Liver (tissue), 9 donors: Measurements from ENCODE around the gene B4GALT1. TPM values are rescaled to one million over a fixed set of nuclear protein-coding genes. Genes with fewer than 3 reads are reported as not detected.

Experiments
- DNase-seq: peaks from one replicate; pipeline ENCODE4 v3.0.0-alpha.2; 2017; ENCODE audit warnings: low spot score
- H3K27ac ChIP-seq, 2 donors: one replicate each; pipeline ENCODE4 v1.7.0; 2013; ENCODE audit warnings: inconsistent platforms in 2 of 2, low read length in 2 of 2, control low read depth in 1 of 2, low read depth in 1 of 2, mild to moderate bottlenecking in 1 of 2
- H3K27me3 ChIP-seq, 4 donors: one replicate each; pipeline versions ENCODE4 v1.6.1 to v1.7.0; 2013; ENCODE audit warnings: low read length in 3 of 4, inconsistent platforms in 1 of 4, mild to moderate bottlenecking in 1 of 4, moderate library complexity in 1 of 4; ENCODE audit not compliant: control insufficient read depth in 4 of 4, insufficient read depth in 4 of 4
- H3K36me3 ChIP-seq, 4 donors: one replicate each; pipeline versions ENCODE4 v1.6.1 to v1.7.0; 2013; ENCODE audit warnings: low read length in 3 of 4, mild to moderate bottlenecking in 3 of 4, low read depth in 1 of 4, moderate library complexity in 1 of 4; ENCODE audit not compliant: control insufficient read depth in 4 of 4, insufficient read depth in 3 of 4
- H3K4me1 ChIP-seq, 4 donors: one replicate each; pipeline versions ENCODE4 v1.6.1 to v1.7.0; 2013; ENCODE audit warnings: low read length in 3 of 4, mild to moderate bottlenecking in 3 of 4, moderate library complexity in 1 of 4; ENCODE audit not compliant: control insufficient read depth in 4 of 4, insufficient read depth in 4 of 4
- H3K4me3 ChIP-seq, 3 donors: one replicate each; pipeline versions ENCODE4 v1.6.1 to v1.7.0; 2013; ENCODE audit warnings: low read length in 3 of 3, control low read depth in 1 of 3, low read depth in 1 of 3, mild to moderate bottlenecking in 1 of 3
- H3K9ac ChIP-seq, 2 donors: one replicate each; pipeline ENCODE4 v1.7.0; 2013; ENCODE audit warnings: low read length in 2 of 2, mild to moderate bottlenecking in 2 of 2, moderate library complexity in 2 of 2, control low read depth in 1 of 2, low read depth in 1 of 2
- H3K9me3 ChIP-seq, 4 donors: one replicate each; pipeline versions ENCODE4 v1.6.1 to v1.7.0; 2013; ENCODE audit warnings: low read length in 3 of 4; ENCODE audit not compliant: control insufficient read depth in 4 of 4
- ATF3 ChIP-seq: IDR thresholded peaks from 2 replicates; pipeline ENCODE4 v1.6.1; 2016; ENCODE audit warnings: antibody characterized with exemption
- CTCF ChIP-seq: fragments of 150-350 bp; IDR thresholded peaks from 2 replicates; pipeline ENCODE4 v1.5.1; 2017; ENCODE audit warnings: improper control_type of control experiment, low read depth, low read length; ENCODE audit not compliant: missing input control
- EGR1 ChIP-seq, 2 donors: IDR thresholded peaks; 2 replicates each; pipeline ENCODE4 v1.6.1; 2016 to 2018; ENCODE audit warnings: antibody characterized with exemption in 2 of 2, low read depth in 2 of 2
- FOXA1 ChIP-seq: IDR thresholded peaks from 2 replicates; pipeline ENCODE4 v1.6.1; 2016; ENCODE audit warnings: antibody characterized with exemption
- FOXA2 ChIP-seq: IDR thresholded peaks from 2 replicates; pipeline ENCODE4 v1.6.1; 2016; ENCODE audit warnings: antibody characterized with exemption
- GABPA ChIP-seq, 2 donors: IDR thresholded peaks in 1 of 2; conservative IDR thresholded peaks in 1 of 2; 2 replicates each; pipeline ENCODE4 v1.6.1; 2016; ENCODE audit warnings: antibody characterized with exemption in 2 of 2, mild to moderate bottlenecking in 1 of 2, moderate library complexity in 1 of 2
- HNF4A ChIP-seq, 2 donors: conservative IDR thresholded peaks; 2 replicates each; pipeline ENCODE4 v1.6.1; 2016; ENCODE audit warnings: antibody characterized with exemption in 2 of 2, mild to moderate bottlenecking in 2 of 2
- HNF4G ChIP-seq: IDR thresholded peaks from 2 replicates; pipeline ENCODE4 v1.6.1; 2016; ENCODE audit warnings: antibody characterized with exemption
- JUND ChIP-seq, 2 donors: IDR thresholded peaks; 2 replicates each; pipeline ENCODE4 v1.6.1; 2016; ENCODE audit warnings: antibody characterized with exemption in 2 of 2
- MAX ChIP-seq: IDR thresholded peaks from 2 replicates; pipeline ENCODE4 v1.6.1; 2016; ENCODE audit warnings: antibody characterized with exemption
- NR2F2 ChIP-seq: IDR thresholded peaks from 2 replicates; pipeline ENCODE4 v1.6.1; 2016; ENCODE audit warnings: antibody characterized with exemption
- RAD21 ChIP-seq, 2 donors: IDR thresholded peaks; 2 replicates each; pipeline ENCODE4 v1.6.1; 2016; ENCODE audit warnings: antibody characterized with exemption in 2 of 2, mild to moderate bottlenecking in 2 of 2
- REST ChIP-seq: IDR thresholded peaks from 2 replicates; pipeline ENCODE4 v1.6.1; 2016; ENCODE audit warnings: antibody characterized with exemption, mild to moderate bottlenecking
- RXRA ChIP-seq, 2 donors: IDR thresholded peaks; 2 replicates each; pipeline ENCODE4 v1.6.1; 2017 to 2018; ENCODE audit warnings: antibody characterized with exemption in 2 of 2, mild to moderate bottlenecking in 1 of 2
- SP1 ChIP-seq: IDR thresholded peaks from 2 replicates; pipeline ENCODE4 v1.6.1; 2018; ENCODE audit warnings: antibody characterized with exemption, mild to moderate bottlenecking
- TAF1 ChIP-seq: conservative IDR thresholded peaks from 2 replicates; pipeline ENCODE4 v1.6.1; 2016; ENCODE audit warnings: antibody characterized with exemption, mild to moderate bottlenecking
- YY1 ChIP-seq: IDR thresholded peaks from 2 replicates; pipeline ENCODE4 v1.6.1; 2016; ENCODE audit warnings: antibody characterized with exemption, mild to moderate bottlenecking
- WGBS: extraction: QIAGEN DNeasy Blood & Tissue Kit; methylation state at CpG from one replicate; pipeline ENCODE4 v1.1.7; 2013; 5-methylcytosine and 5-hydroxymethylcytosine counted together
- polyA plus RNA-seq, 2 donors: library from polyadenylated mRNA; stranded (reverse) in 1 of 2; unstranded in 1 of 2; fragments of 200-250 nt in 1 of 2; fragments of >200 nt in 1 of 2; fragmentation: Nextera tagmentation in 1 of 2; extraction: Ambion mirVana in 1 of 2; gene quantifications; one replicate each; pipeline versions ENCODE4 v1.2.1 to v1.2.3, GENCODE V29; 2013 to 2015
- total RNA-seq, 2 donors: library from RNA; depleted of rRNA; stranded (reverse); fragments of >200 nt; gene quantifications; one replicate each; pipeline ENCODE4 v1.2.3, GENCODE V29; 2014
- TF ChIP-seq, protein P1 (sequence below): IDR thresholded peaks from 2 replicates; pipeline ENCODE4 v1.6.1; 2016; ENCODE audit warnings: antibody characterized with exemption
- donor health status: healthy.
- donor health status: healthy.
- donor health status: healthy.
- donor health status: healthy.
- donor health status: healthy.

B4GALT1 gene
- total and polyA plus RNA-seq, 4 donors, result 25.9 to 59.8 (median 42.7) TPM

GRCh38 chr9:33180526-33181184, 13.5 kb upstream of the B4GALT1 start:
- 92% methylated on average over 8 of the region's 8 CpGs for WGBS
- TF ChIP-seq, protein P1, sequence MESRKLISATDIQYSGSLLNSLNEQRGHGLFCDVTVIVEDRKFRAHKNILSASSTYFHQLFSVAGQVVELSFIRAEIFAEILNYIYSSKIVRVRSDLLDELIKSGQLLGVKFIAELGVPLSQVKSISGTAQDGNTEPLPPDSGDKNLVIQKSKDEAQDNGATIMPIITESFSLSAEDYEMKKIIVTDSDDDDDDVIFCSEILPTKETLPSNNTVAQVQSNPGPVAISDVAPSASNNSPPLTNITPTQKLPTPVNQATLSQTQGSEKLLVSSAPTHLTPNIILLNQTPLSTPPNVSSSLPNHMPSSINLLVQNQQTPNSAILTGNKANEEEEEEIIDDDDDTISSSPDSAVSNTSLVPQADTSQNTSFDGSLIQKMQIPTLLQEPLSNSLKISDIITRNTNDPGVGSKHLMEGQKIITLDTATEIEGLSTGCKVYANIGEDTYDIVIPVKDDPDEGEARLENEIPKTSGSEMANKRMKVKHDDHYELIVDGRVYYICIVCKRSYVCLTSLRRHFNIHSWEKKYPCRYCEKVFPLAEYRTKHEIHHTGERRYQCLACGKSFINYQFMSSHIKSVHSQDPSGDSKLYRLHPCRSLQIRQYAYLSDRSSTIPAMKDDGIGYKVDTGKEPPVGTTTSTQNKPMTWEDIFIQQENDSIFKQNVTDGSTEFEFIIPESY, result no peak
- TF ChIP-seq REST, result no peak
- no peak for TF ChIP-seq YY1
- TF ChIP-seq GABPA (IDR thresholded peaks at IDR 0.05 in 1 of 2, conservative IDR thresholded peaks at IDR 0.05 in 1 of 2), result no peak
- no peak for TF ChIP-seq SP1
- no peak for TF ChIP-seq JUND (IDR thresholded peaks at IDR 0.05)
- TF ChIP-seq ATF3, result no peak
- no peak for TF ChIP-seq NR2F2
- no peak for TF ChIP-seq HNF4A (conservative IDR thresholded peaks at IDR 0.05)
- TF ChIP-seq RXRA (IDR thresholded peaks at IDR 0.05), result no peak
- no peak for TF ChIP-seq MAX
- no peak for TF ChIP-seq HNF4G
- no peak for TF ChIP-seq CTCF
- TF ChIP-seq FOXA2, result no peak
- no peak for TF ChIP-seq RAD21 (IDR thresholded peaks at IDR 0.05)
- no peak for TF ChIP-seq FOXA1
- TF ChIP-seq EGR1 (IDR thresholded peaks at IDR 0.05; ENCODE audit: low read depth in 2 of 2), result no peak
- no peak for TF ChIP-seq TAF1
- Histone ChIP-seq H3K4me1 (no peaks in the 10 kb centered on the region), H3K9me3 (no peaks in the 10 kb centered on the region), H3K27ac (no peak overlapping the region), H3K9ac (no peak overlapping the region), H3K36me3 (no peaks in the 10 kb centered on the region), H3K27me3 (no peaks in the 10 kb centered on the region), H3K4me3 (no peak overlapping the region)
- DNase-seq, result no peak
